ENCODE measurements around the gene DOCK1.

DOCK1 gene

DNA sequence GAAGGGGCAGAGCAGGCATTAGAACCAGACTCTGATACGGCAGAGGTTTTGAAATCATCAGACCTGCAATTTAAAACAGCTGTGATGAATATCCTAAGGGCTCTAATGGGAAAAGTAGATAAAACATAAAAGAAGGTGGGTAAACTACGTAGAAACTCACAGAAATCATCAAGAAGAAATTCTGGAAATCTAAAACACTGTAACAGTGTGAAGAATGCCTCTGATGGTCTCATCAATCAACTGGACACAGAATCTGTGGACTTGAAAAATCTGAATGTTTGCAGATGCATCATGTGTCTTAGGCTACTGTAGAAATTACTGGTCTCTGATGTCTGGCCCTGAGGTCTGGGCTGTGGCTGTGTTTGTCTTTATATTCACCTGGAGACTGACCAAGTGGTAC, 470.8 kb downstream of the DOCK1 start:
- TF ChIP-seq, protein P1, sequence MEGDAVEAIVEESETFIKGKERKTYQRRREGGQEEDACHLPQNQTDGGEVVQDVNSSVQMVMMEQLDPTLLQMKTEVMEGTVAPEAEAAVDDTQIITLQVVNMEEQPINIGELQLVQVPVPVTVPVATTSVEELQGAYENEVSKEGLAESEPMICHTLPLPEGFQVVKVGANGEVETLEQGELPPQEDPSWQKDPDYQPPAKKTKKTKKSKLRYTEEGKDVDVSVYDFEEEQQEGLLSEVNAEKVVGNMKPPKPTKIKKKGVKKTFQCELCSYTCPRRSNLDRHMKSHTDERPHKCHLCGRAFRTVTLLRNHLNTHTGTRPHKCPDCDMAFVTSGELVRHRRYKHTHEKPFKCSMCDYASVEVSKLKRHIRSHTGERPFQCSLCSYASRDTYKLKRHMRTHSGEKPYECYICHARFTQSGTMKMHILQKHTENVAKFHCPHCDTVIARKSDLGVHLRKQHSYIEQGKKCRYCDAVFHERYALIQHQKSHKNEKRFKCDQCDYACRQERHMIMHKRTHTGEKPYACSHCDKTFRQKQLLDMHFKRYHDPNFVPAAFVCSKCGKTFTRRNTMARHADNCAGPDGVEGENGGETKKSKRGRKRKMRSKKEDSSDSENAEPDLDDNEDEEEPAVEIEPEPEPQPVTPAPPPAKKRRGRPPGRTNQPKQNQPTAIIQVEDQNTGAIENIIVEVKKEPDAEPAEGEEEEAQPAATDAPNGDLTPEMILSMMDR (conservative IDR thresholded peaks at IDR 0.05): no peak
- no peak overlapping the region for H3K27ac ChIP-seq

DNA sequence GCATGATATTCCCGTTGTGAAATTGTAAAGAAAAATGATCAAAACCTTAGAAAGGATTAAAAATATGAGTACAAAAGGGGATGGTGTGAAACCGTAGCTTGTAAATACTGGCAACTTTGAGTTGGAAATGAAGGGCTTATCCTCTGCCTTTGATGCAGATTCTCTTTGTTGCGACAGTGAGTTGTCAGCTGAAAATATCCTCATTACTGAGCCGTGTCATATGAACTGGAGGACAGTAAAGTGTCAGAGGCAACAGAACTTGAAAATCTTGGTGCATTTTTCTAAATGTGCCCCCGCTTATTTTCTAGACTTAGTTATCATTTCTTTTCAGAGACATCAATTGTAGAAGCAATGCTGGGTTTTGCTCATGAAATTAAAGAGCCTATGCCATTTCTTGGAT, 473.4 kb downstream of the DOCK1 start:
- no peak overlapping the region for H3K27ac ChIP-seq
- TF ChIP-seq, protein P1 (conservative IDR thresholded peaks at IDR 0.05): no peak

DNA sequence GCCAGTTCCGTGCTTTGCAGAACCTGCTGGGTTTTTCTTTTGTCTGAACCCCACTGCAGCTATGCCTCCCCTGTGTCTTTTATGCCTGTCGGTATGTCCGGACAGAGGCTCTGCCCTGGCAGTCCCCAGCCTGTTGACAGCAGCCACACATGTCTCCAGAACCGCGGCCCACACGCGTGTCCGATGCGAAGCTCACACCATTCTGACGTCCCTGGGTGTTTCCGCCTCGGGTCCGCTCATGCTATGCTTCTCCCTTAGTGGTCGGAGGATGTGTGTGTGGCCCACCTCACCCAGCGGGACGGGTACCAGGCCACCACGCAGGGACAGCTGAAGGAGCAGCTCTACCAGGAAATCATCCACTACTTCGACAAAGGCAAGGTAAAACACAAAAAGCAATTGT, 479.3 kb downstream of the DOCK1 start:
- TF ChIP-seq, protein P1 (conservative IDR thresholded peaks at IDR 0.05): no peak
- H3K27ac ChIP-seq: no peak overlapping the region

DNA sequence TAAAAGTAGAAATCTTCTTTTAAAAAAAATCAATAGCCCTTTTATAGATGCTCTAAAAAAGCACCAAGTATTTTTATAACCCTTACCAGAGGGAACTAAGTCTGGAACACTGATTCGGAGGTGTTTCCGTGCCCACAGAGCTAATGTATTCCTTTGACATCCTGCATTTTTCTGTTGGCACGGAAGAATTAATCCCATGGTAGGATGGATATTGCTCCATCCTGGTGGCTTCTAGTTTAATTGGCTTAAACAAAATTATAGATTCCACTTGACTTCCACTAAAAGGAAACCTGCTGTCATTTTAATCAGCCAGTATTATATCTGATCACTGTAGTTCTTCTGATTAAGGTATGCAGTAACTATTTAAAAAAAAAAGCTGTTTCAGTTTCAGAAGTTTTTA, 479.8 kb downstream of the DOCK1 start:
- TF ChIP-seq, protein P1 (conservative IDR thresholded peaks at IDR 0.05): no peak
- H3K27ac ChIP-seq: no peak overlapping the region

DNA sequence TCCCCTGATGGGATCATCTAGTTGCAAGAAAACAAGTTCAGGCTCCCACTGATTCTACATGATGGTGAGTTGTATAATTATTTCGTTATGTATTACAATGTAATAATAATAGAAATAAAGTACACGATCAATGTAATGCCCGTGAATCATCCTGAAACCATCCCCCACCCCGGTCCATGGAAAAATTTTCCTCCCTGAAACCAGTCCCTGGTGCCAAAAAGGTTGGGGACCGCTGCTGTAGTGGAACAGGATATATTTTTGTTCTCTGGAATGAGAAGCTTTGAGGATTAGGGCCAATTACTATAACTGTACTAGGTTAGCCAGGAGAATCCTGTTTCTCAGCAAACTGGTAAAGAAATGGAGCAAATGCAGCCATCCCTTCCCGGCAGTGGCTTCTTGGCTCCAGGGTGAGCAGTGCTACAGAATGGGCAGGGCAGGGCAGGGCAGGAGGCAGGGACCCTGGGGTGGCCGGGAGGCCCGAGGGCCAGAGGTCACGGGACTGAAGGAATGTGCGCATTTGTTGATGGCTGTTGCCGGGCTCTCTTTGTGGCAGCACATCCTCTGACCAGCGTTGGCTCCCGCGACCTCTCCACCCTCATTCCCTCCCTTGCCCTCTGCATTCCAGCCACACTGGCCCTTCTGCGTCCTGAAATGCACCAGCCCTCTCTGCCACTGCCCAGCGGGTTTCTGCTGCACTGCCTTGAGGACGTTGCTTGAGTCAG, 481.5 kb downstream of the DOCK1 start:
- no peak overlapping the region for H3K27ac ChIP-seq
- TF ChIP-seq, protein P1 (conservative IDR thresholded peaks at IDR 0.05): no peak

DNA sequence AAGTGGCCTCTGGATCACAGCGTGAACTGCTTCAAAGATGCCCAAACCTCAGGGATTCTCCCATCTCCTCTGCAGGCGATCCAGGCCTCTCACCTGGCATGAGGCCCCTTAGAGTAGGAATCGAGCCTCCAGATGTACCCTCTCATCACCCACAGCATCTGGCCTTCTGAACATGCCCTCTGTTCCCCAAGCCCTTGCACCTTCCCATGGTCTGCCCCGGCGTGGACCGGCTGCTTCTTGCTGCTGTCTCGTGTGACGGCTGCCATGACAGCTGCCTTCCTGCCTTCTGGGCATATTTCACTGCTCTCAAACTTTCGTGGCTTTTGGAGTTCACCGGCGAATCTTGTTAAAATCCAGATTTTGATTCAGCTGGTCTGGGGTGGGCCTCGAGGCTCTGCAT, 486.6 kb downstream of the DOCK1 start:
- no peak overlapping the region for H3K27ac ChIP-seq
- TF ChIP-seq, protein P1 (conservative IDR thresholded peaks at IDR 0.05): no peak

DNA sequence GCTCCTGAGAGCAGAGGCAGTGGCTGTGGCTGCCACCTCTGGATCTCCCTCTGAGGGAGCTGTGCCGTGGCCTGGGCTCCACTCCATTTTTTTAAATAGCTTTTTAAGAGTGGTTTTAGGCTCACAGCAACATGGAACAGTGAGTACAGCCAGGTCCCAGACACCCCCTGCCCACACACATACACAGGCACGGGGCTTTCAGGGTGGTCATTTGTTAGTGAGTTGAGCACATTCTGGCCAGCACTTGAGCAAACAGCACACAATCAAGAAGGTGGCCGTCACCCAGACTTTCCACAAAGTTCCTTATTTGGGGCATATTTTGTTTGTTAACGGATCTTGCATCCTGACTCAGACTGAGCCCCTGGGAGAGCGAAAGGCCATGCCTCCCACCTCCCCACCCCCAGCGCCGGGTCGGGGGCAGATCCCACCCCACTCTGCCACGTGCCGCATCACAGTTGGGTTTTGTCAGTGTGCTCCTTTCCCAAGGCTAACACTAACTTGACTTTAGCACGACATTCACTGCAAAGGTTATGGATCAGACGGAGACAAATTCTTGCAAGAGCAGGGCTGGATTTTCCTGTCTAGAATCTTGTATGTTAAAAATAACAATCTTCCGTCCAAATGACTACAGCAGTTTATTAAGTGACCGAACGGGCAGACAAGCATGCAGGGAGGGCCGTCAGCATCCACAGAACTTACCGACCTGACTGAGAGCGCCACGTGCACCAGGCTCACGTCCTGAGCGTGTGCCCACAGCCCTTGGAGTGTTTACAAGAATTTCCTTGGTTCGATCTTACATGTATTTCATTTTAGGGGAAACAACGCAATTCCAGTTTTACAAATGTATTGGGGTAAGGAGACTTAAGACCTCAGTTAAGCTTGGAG, 487.4 kb downstream of the DOCK1 start:
- TF ChIP-seq, protein P1 (conservative IDR thresholded peaks at IDR 0.05): no peak
- H3K27ac ChIP-seq: no peak overlapping the region

Data from VCaP (cell line).